Stimulated activated effector memory CD8-positive, alpha-beta T cell treated with anti-CD3 and anti-CD28 coated beads, Interleukin-12 subunit alpha, Interleukin-12 subunit beta, amount 100 ng/mL, for 72 hours (primary cell): ENCODE measurements around the gene BCL2.

ENCODE experiments used
- ATAC-seq: fragments of 150-1000 bp; cut with Tn5 transposase; 2 replicates; pipeline ENCODE4 v1.10.0; 2021
- DNase-seq, 2 donors: peaks; one replicate each; pipeline ENCODE4 v3.0.0; 2021 to 2022; ENCODE audit warnings: low spot score in 2 of 2
- H3K27ac Mint-ChIP-seq: one replicate; pipeline ENCODE4 v1.8.0; 2022; ENCODE audit warnings: mild to moderate bottlenecking, mixed read lengths
- H3K36me3 Mint-ChIP-seq: one replicate; pipeline ENCODE4 v1.8.0; 2022; ENCODE audit warnings: mild to moderate bottlenecking, mixed read lengths
- H3K4me1 Mint-ChIP-seq: one replicate; pipeline ENCODE4 v1.8.0; 2022; ENCODE audit warnings: mixed read lengths
- H3K4me3 Mint-ChIP-seq: one replicate; pipeline ENCODE4 v1.8.0; 2022; ENCODE audit warnings: mild to moderate bottlenecking, mixed read lengths
- H3K9me3 Mint-ChIP-seq: one replicate; pipeline ENCODE4 v1.8.0; 2022; ENCODE audit warnings: mixed read lengths

The BCL2 gene

DNA sequence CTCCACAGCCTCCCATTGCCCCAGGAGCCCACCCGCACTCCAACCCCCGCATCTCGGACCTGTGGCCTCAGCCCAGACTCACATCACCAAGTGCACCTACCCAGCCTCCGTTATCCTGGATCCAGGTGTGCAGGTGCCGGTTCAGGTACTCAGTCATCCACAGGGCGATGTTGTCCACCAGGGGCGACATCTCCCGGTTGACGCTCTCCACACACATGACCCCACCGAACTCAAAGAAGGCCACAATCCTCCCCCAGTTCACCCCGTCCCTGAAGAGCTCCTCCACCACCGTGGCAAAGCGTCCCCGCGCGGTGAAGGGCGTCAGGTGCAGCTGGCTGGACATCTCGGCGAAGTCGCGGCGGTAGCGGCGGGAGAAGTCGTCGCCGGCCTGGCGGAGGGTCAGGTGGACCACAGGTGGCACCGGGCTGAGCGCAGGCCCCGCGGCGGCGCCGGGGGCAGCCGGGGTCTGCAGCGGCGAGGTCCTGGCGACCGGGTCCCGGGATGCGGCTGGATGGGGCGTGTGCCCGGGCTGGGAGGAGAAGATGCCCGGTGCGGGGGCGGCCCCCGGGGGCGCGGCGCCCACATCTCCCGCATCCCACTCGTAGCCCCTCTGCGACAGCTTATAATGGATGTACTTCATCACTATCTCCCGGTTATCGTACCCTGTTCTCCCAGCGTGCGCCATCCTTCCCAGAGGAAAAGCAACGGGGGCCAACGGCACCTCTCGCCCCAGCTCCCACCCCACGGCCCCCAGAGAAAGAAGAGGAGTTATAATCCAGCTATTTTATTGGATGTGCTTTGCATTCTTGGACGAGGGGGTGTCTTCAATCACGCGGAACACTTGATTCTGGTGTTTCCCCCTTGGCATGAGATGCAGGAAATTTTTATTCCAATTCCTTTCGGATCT, 1.3 kb downstream of the BCL2 start:
- H3K4me1 Mint-ChIP-seq = peaks cover 42% of the 10 kb centered on the region
- peak; percentile 75 for ATAC-seq

DNA sequence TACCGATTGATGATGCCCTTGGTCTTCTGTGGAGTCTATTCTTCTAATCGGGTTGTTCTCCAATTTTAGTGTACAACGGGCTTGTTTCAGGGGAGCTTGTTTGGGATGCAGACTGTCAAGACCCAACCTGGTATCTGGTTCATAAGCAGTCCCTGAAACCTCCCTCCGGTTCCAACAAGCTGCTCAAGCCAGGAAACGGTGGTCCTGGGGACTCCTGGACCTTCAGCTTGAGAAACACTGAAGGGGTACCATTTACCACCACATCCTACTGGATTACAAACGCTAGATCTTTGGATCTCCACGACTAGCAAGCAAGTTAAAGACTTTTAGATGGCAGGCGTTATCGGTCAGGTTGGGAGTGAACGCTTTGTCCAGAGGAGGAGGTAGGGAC, 2.0 kb downstream of the BCL2 start:
- ATAC-seq (no peak), DNase-seq (no peak)
- Mint-ChIP-seq H3K36me3 (peaks cover 12% of the 10 kb centered on the region), H3K4me1 (peaks cover 45% of the 10 kb centered on the region), H3K4me3 (peak overlapping the region; percentile 97), H3K9me3 (no peaks in the 10 kb centered on the region), H3K27ac (peak overlapping the region; percentile 98)

More for the DNA sequence above, 1.3 kb downstream of the BCL2 start:
- H3K9me3 Mint-ChIP-seq = no peaks in the 10 kb centered on the region
- peak overlapping the region; percentile 97 for H3K4me3 Mint-ChIP-seq
- peak overlapping the region; percentile 98 for H3K27ac Mint-ChIP-seq
- peaks cover 12% of the 10 kb centered on the region for H3K36me3 Mint-ChIP-seq
- peak; percentile 65 to 90 for DNase-seq

DNA sequence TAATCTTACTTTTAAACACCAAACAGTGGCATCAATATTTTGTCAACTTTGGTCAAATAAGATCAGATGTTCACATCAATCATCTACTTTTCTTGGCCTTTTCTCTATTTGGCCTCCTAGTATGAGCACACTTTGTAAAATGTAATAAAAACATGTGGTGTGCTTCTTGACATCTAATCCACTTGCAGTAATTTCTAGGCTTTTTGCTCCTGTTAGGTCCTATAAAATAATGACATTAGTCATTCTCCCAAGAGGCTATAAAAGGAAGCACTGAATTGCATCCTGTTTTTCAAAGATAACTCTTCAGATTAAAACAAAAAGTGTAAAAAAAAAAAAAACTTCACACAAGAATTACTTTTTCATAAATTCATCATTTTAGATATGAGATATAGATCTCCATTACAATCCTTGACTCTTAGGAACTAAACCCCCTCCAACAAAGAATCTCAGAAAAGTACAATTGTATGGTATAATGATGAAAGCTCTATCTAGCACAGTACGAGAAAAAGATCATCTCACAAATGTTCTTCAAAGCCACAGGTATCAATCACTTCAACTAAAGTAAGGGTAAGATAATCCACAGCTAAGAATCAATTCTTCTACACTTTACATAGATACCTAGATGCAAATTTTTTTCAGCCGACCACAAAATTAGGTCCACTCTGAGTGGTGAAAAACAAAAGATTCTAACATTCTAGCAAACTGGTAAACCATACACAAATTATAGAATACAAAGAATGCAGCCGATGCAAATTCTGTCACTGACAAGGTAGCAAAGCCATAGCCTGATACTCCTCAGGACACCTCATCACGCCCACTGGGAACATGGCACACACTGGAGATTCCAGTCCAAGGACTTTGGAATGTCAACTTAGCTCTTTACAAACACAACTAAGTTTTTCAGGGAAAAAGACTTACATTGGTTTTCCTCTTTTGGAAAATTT, 2.7 kb downstream of the BCL2 start:
- no peak for DNase-seq
- H3K9me3 Mint-ChIP-seq = no peaks in the 10 kb centered on the region
- H3K4me1 Mint-ChIP-seq = peaks cover 45% of the 10 kb centered on the region
- ATAC-seq = no peak
- peak overlapping the region; percentile 97 for H3K4me3 Mint-ChIP-seq
- peak overlapping the region; percentile 98 for H3K27ac Mint-ChIP-seq
- peaks cover 12% of the 10 kb centered on the region for H3K36me3 Mint-ChIP-seq

DNA sequence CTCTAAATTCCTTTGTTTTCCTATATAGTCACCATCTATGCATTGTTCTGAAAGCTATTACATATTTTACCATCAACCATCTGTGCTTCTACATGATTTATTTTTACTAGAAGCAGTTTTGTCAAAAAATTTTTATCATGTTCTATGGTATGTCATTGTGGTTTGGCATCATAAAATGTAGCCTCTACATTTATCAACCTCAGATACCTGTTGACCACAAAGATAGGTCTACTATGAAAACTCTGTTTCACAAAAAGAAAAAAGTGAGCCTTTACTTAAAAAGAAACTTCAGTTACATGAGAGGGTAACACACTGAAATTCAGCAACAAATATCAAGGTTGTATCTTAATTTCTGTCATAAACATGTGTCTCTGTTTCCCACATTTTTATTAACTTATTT, 3.7 kb downstream of the BCL2 start:
- H3K36me3 Mint-ChIP-seq = peaks cover 10% of the 10 kb centered on the region
- peak overlapping the region; percentile 98 for H3K27ac Mint-ChIP-seq
- H3K9me3 Mint-ChIP-seq = no peaks in the 10 kb centered on the region
- ATAC-seq = no peak
- peaks cover 49% of the 10 kb centered on the region for H3K4me1 Mint-ChIP-seq
- peak overlapping the region; percentile 97 for H3K4me3 Mint-ChIP-seq
- DNase-seq = no peak

DNA sequence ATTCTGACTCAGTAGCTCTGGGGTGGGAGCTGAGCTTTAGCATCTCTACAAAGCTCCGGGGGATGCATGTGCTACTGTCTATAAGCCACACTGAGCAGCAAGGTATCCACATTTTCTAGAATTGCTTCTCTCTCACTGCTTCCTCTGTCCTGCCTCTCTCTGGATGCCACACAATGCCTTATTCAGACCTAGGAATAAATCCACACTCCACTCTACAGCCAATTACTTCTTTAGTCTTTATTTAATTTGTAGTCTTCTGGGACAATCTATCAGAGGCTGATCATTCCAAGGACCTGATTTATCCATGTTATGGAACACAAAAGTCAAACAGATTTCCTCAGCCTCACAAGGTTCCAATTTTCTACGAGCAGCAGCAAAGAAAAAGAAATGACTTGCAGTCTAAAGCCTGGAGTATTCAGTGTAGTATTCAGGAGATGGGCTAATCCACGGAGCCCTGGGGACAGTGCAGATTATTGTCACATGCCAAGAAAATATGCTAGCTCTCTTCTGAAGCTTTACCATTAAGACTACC, 4.4 kb downstream of the BCL2 start:
- peak overlapping the region; percentile 97 for H3K4me3 Mint-ChIP-seq
- H3K27ac Mint-ChIP-seq = peak overlapping the region; percentile 98
- H3K36me3 Mint-ChIP-seq = peaks cover 3% of the 10 kb centered on the region
- ATAC-seq = no peak
- DNase-seq = no peak
- no peaks in the 10 kb centered on the region for H3K9me3 Mint-ChIP-seq
- peaks cover 53% of the 10 kb centered on the region for H3K4me1 Mint-ChIP-seq

DNA sequence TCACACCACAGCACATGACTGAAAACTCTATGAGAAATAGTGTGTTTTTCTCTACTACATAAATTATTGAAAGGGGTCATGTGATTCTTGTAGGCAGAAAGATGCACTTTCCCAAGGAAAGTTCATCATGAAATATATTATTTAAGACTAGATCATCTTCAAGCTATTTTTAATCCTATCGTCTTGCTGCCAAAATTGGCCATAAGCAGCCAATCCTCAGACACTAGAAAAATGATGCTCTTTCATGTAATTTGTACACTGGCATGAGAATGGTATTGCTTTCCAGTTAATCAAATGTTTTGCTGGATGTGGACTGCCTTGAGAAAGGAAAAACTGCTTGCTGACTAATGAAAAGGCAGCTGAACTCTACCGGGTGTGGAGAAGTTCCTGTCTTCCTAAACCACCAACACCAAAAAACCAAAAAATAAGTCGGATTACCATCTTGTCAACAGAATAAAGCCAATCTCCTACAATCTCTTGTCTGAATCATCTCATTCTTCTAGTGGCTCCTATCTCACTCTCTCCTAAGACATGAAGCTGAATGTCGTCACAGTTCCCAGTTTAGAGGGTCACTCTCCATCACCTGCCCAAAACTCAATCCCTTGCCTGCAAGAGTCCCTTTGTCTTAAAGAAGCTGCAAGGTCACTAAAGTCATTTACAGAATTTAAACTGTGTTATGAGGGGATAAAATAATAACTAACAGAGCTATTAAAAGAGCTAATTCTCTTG, 5.3 kb downstream of the BCL2 start:
- H3K36me3 Mint-ChIP-seq = no peaks in the 10 kb centered on the region
- H3K4me3 Mint-ChIP-seq = peak overlapping the region; percentile 97
- H3K9me3 Mint-ChIP-seq = no peaks in the 10 kb centered on the region
- ATAC-seq (no peak), DNase-seq (no peak)
- peaks cover 62% of the 10 kb centered on the region for H3K4me1 Mint-ChIP-seq
- H3K27ac Mint-ChIP-seq = peak overlapping the region; percentile 98

DNA sequence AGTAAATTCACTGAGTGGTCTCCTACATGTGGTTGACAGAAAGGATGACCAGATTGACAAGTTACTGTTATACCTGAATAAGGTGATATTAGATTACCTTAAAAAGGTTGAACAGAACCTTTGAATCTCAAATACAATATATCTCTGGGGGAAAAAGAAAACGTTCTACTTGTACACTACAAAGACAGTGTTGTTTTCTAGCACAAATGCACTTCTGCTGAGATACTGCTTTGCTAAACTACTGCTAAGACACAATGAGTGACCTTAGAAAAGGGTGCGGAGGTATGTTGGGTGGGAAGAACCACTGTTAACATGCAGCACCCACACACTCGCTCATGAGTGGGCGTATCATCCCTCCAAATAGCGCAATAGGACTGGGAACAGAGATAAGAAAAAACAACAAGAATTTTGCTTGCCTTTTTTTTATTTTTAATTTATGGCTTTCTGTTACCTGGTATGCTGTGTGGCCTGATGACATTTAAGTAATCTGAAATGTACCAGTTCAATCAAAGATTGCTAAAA, 6.1 kb downstream of the BCL2 start:
- no peaks in the 10 kb centered on the region for H3K9me3 Mint-ChIP-seq
- peaks cover 69% of the 10 kb centered on the region for H3K4me1 Mint-ChIP-seq
- peak overlapping the region; percentile 97 for H3K4me3 Mint-ChIP-seq
- no peak for ATAC-seq
- no peak for DNase-seq
- no peaks in the 10 kb centered on the region for H3K36me3 Mint-ChIP-seq
- H3K27ac Mint-ChIP-seq = peak overlapping the region; percentile 98

DNA sequence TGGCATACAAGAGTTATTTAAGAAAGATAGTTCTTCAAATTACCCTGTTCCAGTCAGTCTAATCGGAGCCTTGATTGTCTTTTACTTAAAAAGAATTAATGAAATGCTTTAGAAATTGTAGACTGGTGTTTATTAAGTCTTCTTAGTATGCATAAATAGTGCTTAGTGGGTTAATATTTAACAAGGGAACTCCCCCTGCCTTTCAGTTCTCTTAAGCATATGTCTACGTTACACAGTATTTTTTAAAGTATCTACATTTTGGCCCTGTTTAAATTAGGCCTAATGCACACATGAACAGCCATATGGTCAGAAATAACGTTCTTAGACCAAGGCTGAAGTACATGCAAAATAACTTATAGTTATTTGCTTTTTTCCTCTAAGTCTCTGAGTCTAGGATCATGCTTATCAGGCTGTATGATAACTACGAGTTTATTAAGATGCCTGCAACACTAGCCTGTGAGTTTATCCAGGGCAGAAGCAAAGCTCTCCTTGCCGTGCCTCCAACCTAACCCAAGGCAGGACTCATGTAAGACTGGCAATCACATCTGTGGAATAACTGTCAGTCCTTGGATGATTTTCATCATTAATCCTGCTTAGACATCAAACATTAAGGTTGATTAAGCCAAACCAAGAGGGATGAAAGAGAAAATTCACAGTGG, 6.7 kb downstream of the BCL2 start:
- ATAC-seq (no peak), DNase-seq (no peak)
- Mint-ChIP-seq H3K4me1 (peaks cover 75% of the 10 kb centered on the region), H3K9me3 (no peaks in the 10 kb centered on the region), H3K4me3 (peak overlapping the region; percentile 97), H3K36me3 (no peaks in the 10 kb centered on the region), H3K27ac (peak overlapping the region; percentile 98)

DNA sequence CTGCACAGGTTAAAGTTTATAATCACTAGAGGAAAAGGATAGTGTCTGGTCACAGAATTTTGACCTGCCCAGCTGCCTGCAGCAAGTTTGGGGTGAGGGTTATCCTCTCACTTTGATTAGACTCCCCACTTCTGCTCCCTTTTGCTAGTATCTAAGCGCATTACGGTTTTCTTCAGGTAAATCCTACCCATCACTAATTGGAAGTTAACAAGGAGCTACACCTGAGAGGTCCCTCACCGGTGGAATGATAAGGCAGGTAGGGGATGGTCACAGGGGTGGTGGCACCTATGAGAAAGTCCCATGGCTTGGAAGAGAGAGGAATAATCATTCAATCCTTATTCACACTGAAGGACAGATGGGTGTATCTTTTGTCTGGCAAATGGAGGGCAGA, 7.6 kb downstream of the BCL2 start:
- Mint-ChIP-seq H3K4me3 (peak overlapping the region; percentile 97), H3K36me3 (no peaks in the 10 kb centered on the region), H3K4me1 (peaks cover 82% of the 10 kb centered on the region), H3K9me3 (no peaks in the 10 kb centered on the region), H3K27ac (no peak overlapping the region)
- ATAC-seq = no peak
- no peak for DNase-seq

DNA sequence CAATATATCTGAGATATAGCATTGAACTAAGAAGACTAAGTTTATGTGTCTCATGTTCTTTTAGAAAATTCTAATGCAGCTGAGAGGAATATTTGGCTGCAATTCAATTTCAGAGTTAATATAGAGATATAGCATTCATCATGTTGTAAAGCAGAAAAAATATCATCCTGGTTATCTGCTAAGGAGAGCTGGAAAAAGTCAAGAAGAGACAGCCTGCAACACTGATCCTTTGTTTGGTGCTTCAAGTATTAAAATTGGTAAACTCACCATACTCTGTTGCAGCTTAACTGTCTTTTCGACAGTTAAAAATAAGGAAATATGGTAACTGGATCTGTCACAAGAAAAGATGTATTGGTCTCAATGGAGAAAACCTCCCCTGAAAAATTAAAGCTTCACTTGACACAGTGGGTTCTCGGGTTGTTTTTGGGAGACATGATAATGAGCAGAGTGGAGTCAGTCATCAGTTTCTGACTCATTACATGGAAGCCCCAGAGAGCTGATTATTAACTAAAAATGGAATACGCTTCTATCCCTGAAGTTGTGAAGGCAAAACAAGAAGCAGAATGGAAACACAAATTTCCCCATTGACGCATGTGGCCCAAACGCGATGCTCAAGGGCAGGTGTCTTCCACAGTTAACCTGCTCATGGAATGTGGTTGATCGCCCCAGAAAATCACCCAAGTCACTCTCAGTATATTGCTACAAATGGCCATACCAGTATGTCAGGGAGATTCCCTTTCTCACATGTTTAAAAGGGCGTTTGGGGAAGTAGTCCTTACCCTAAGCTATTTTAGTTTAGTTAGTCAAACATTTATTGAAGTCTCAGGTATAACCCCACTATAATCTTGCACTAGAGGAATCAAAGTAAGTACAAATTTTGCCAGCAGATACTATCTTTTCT, 8.2 kb downstream of the BCL2 start:
- Mint-ChIP-seq H3K4me1 (peaks cover 89% of the 10 kb centered on the region), H3K27ac (no peak overlapping the region), H3K36me3 (no peaks in the 10 kb centered on the region), H3K9me3 (no peaks in the 10 kb centered on the region), H3K4me3 (peak overlapping the region; percentile 97)
- no peak for DNase-seq
- no peak for ATAC-seq

DNA sequence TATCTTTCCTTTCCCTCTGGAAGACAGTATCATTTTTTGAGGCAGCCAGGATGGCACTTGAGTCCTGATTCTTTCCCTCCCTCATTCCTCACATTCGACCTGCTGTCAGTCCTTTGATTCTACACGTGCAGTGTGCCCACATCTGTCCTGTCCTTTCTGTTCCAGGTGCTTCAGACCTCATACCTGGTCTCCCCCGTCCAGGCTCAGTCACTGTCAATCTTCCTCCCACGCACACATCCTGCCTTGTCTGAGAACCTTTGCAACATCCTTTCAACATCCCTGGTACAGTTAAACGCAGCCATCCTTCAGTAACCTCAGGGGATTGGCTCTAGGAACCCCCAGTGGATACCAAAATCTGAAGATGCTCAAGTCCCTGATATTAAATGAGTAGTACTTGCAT, 10.1 kb downstream of the BCL2 start:
- DNase-seq (no peak), ATAC-seq (peak; percentile 63)
- Mint-ChIP-seq H3K27ac (peak overlapping the region; percentile 11), H3K4me1 (peaks cover 93% of the 10 kb centered on the region), H3K4me3 (peak overlapping the region; percentile 23), H3K9me3 (no peaks in the 10 kb centered on the region), H3K36me3 (no peaks in the 10 kb centered on the region)

DNA sequence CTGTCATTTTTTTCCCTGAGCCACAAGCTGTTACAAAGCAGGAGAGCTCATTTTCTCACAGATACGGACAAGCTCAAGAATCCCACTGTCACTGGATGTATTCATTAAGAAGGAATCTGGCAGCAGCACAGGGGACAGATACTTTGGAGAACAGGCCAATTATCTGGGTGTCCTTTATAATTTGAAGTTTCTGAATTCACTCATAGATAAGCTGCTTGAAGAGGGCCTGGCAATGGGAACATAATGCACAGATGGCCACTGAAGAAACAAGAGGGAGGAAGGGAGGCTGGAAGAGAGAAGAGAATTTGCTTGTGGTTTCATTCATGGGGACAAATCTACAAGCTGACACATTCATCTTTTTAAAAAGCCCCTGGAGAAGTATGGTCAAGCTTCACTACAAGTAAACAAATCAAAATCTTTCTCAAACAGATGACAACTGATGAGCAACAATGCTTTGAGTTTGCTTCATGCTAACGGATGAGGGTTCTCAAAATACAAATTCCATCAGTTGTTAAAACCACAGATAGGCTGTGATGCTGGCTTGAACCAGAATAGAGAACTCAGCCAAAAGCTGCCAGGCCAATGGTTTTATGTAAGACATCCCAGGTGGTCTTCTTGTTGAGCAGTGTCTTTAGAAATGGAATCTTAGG, 11.9 kb downstream of the BCL2 start:
- H3K4me1 Mint-ChIP-seq = peaks cover 89% of the 10 kb centered on the region
- DNase-seq (peak in 1 of 2 donors; percentile 28), ATAC-seq (no peak)
- H3K4me3 Mint-ChIP-seq = no peak overlapping the region
- no peak overlapping the region for H3K27ac Mint-ChIP-seq
- H3K9me3 Mint-ChIP-seq = no peaks in the 10 kb centered on the region
- H3K36me3 Mint-ChIP-seq = no peaks in the 10 kb centered on the region
